GM19193 (cell line): ENCODE results near the gene PNMA6F.

Source experiments
- POLR2A ChIP-seq: IDR thresholded peaks from 4 replicates; pipeline ENCODE4 v1.6.1; 2011; ENCODE audit not compliant: insufficient read depth, insufficient read length; ENCODE audit errors: extremely low read depth

The PNMA6F gene

DNA sequence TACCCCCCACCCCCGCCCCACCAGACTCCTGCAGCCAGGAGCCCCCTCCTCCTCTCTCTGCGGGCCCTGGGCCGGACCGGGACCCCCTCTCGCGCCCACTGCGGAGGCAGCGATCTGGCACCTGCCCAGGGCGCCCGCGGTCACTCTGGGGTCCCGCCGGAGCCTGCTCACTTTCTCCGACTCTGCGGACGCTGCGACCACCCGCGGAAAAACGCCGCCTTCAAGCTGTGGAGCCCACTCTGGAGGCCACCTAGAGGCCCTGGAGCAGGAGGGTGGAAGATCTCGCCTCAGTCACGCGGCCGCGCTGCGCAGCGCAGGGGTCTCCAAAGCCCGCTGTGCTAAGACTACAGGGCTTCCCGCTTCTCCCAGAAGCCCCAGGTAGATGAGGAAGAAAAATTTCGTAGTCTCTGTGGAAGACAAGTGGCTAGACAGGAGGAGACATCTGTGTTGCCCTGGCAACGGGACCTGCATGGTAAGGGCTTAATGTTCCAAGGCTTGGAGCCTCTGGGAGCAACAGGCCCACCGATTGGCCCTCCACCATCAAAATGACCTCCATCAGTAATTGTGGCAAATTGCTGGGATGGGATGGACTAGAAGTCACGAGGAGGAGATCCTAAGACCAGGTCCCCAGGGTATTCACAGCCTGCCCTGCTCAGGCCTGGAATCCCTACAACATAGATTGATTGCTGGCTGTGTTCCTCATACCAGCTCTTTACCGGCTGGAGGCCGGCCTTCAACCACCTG, at the start of gene PNMA6F:
Gene PNMA6F, minus strand, starts transcription at position 387 of the 744 bp plus-strand sequence. CDS start 1,093 bp downstream, outside the sequence.
- no peak for TF ChIP-seq POLR2A

- TF ChIP-seq POLR2A, result no peak
Observed at GRCh38 chrX:153371256-153371655, 49.7 kb upstream of the PNMA6F start.

DNA sequence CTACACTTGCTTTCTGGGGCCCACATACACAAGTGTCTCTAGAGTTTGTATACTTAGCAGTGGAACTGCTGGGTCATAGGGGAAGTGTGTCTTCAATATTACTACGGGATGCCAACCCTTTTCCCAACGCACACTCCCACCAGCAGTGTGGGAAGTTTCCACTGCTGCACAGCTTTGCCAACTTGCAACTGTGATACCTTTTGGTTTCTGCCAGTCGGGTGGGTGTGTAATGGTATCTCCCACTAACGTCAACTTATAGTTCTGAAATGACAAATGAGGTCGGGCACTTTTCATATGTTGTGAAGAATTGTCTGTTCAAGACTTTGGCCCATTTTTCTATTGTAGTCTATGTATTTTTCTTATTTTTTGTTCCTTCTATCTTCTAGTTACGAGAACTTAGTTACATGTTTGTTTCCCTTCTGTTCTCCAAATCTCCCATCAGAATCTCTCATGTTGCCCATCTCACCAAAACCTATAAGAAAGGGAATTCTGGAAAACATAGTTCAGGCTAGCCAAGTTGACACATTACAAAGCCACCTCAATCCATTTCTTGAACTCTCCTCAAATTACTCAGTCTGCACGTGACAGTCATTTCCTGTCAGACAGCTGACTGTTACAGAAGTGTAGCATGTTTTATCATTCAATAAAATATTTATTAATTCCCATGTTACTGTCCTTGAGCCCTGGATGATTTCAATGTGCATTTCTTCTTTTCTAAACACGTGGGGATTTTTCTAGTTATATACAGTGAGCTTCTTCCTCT, 48.9 kb upstream of the PNMA6F start:
- TF ChIP-seq POLR2A, result no peak

DNA sequence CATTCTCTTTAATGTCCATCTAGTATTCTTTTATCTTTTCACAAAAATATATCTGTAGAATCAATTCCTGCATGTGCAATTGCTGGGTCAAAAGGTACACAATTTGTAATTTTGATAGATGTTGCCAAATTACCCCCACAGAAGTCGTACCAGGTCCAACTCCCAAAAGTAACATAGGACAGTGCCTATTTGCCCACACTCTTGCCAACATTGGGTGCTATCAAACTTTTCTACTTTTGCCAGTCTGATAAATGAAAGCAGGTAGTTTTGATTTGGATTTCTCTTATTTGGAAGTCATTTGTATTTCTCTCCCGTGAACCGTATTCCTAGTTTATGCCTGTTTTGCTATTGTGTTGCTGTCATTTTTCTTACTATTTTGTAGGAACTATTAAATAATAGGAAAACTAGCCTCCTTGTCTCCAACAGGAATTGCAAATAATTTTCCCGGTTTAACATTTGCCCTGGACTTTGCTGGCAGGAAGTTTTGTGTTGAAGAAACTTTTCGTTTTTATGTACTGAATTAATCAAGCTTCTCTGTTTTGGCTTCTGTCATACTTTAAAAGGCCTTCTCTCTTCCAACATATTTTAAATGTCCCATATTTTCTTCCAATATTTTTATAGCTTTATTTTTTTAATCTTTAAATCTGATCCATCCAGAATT, 45.4 kb upstream of the PNMA6F start:
- TF ChIP-seq POLR2A, result no peak

- TF ChIP-seq POLR2A, result no peak
Observed at GRCh38 chrX:153366119-153366518, 44.6 kb upstream of the PNMA6F start.

DNA sequence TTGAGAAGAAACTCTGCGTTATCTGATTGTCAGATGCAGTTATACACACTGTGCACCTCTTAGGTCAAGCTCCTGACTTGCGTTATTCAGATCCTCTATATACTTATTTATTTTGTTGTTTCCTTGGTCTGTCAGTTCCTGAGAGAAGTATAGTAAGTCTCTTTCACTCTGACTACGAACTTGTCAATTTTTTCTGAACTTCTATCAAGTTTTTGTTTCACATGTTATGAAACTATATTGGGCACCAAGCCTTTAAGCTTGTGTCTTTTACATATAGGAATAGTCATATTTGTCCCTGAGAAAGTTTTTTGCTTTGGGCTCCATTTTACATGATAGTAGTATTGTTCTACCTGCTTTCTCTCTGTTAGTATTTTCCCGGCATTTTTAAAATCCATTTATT, 44.1 kb upstream of the PNMA6F start:
- no peak for TF ChIP-seq POLR2A

GRCh38 chrX:153361781-153362397, 40.3 kb upstream of the PNMA6F start:
- no peak for TF ChIP-seq POLR2A

GRCh38 chrX:153357877-153358276, 36.3 kb upstream of the PNMA6F start:
- no peak for TF ChIP-seq POLR2A

- TF ChIP-seq POLR2A, result no peak
Observed at GRCh38 chrX:153353416-153353815, 31.8 kb upstream of the PNMA6F start.

DNA sequence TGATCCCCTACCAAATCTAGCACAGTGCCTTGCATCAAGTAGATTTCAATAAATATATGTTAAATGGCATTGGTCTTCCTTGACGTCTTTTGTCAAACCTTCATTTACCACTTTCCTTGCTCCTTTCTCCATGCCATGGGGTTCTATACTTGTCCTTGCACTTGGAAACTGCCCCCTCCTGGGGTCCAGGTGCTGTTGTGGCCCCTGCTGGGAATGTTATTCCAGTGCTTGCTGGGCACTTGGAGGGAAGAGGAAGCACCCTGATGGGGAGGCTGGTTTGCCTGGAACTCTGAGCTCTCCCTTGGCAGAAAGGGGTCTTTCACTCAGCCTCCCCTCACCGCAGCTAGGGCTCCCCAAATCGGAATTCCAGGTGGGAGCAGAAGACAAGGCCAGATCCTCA, 31.3 kb upstream of the PNMA6F start:
- no peak for TF ChIP-seq POLR2A

DNA sequence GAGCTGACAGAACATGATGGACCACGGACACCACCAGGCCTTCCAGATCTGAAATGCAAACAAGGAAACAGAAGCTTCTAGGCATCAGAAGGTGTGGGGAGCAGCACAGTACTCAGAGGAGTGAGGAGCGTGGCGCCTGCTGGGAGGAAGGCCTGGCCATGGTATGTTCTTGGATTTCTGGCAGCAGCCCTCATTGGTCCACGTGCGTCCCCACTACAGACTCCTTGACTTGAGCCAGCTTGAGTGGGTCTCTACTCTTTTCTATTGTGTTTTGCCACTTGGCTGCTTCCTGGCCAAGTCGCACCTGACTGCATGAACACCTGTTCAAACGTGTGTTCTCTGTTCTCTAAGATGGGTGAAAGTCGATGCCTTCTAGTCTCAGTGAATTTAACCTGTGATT, 30.4 kb upstream of the PNMA6F start:
- no peak for TF ChIP-seq POLR2A

- no peak for TF ChIP-seq POLR2A
Observed at GRCh38 chrX:153349952-153350351, 28.4 kb upstream of the PNMA6F start.

DNA sequence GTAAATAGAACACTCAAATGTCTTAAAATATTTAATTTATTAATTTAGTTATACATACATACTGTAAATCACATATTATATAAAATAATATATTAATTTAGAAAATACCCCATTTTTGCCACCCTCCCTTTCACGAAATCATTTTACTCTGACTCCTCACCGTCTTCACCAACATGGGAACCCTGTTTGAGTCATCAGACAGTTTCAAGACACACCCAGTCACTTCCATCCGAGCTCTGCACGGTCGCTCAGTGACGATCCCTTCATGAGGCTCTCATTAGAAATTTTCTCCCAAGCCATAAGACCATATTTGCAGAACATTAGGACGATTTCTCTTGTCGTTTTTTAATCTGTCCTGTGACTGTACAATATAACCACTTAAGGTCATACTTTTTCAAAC, 26.9 kb upstream of the PNMA6F start:
- TF ChIP-seq POLR2A, result no peak

- TF ChIP-seq POLR2A, result no peak
Observed at GRCh38 chrX:153347530-153347929, 26.0 kb upstream of the PNMA6F start.

DNA sequence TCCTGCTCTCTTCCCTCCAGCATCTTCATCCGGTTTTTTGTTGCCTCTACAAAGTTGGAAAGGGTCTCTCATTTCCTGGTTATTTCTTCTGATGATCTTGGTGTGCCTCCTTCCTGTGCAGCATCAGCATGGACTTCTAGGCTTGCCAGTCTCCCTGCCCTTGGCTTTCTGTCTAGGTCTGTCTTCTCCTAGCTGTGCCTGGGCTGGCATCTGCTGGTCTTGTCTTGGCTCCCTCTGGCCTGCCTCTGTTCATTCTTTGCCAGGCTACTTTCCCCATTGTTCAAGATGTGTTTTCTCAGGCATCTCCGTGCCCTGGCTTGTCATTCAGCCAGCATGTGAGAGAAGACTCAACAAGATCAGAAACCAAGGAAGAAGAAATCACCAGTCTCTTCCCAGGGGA, 22.1 kb upstream of the PNMA6F start:
- TF ChIP-seq POLR2A, result no peak
